NCI-H187 (cell line): Measurements from ENCODE around the gene HOMEZ.

Source experiments
- DNase-seq, 2 experiments: peaks; one replicate each; lab custom pipeline; 2025; lab: John Stamatoyannopoulos, UW

The HOMEZ gene

DNA sequence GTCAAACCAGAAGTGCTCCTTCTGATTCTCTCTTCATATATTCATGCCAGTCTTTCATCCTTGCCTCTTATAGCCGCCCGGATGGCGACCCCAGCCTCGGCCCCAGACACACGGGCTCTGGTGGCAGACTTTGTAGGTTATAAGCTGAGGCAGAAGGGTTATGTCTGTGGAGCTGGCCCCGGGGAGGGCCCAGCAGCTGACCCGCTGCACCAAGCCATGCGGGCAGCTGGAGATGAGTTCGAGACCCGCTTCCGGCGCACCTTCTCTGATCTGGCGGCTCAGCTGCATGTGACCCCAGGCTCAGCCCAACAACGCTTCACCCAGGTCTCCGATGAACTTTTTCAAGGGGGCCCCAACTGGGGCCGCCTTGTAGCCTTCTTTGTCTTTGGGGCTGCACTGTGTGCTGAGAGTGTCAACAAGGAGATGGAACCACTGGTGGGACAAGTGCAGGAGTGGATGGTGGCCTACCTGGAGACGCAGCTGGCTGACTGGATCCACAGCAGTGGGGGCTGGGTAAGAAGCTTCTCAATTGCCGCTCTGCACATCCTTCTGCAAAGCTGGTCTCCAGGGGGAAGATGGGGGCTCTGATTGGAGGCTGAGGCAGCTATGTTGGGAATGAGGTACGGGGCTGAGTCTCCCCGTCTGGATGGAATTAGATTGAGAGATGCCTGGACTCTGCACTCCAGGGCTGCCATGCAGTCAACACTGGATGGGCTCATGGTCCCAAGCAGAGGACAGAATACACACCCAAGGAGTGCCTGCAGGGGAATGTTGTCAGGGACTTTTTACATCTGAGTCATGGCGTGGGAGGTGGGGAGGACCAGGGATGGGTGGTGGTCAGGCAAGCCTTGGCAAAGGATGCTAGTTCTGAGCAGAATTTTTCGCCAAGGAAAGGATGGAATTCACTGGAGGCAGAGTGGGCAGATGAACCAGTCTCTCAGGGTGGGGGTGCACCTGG lies 22.0 kb upstream of the HOMEZ start:
- no peak for DNase-seq

DNA sequence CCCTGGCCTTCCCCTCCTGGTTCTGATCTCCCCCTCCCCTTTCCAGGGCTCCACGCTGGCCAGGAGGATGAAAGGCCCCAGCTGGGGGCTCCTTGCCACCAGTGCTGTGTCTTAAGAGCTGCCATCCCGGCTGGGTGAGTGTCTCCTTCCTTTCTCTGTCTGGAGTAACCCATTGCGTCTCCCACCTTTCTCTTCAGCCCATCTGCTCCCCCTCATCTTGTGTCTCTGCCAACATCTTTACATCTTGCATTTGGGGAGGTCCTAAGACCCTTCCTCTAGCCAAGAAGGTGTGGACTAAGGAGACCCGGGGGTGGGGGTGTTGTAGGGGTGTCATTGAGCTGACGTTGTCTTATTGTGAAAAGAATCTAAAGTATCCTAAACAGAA lies 21.2 kb upstream of the HOMEZ start:
- DNase-seq, result no peak

GRCh38 chr14:23306412-23307145 lies 20.6 kb upstream of the HOMEZ start, which contains the start of gene BCL2L2:
Gene BCL2L2 (plus strand): TSS chr14:23306833. CDS start chr14:23307768, 935 bp downstream.
- peak; percentile 84 to 92 for DNase-seq

DNA sequence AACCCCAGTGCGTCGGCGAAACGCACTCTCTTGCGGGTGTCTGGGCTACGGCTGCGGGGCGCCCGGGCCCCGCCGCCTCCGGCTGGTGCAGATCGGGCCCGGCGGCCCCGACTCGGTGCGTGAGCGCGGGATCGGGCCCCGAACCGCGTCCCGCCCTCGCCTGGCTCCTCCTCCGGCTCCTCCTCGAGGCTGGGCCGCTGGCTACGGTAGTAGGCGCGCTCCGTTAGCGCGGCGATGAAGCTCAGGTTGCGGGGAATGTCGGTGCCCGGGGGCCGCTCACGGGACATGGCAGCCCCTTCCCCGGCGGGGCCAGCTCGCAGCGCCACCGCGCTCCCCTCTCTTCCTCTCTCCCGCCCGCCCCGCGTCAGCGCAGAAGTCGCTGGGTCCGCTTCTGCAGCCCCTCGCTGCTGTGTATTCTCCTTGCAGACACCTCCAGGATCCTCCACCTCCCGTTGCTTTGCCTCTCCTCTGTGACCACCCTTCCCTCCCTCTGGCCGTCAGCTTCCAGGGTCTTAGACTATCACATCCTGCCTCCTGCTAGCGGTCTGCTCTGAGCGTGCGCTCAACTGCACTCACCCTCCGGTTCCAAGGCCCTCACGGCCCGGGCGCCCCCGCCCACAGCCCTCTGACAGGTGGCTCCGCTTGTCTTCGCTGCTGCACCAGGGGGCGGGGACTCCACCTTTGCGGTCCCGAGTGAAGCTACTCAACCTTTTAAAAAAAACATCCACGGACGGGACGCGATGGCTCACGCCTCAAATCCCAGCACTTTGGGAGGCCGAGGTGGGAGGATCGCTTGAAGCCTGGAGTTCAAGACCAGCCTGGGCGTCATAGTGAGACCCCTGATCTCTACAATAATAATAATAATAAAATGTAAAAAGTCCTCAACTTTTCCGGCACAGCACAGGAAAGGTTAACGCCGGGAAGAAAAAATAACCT lies 16.6 kb upstream of the HOMEZ start, which contains the start of gene PPP1R3E:
Gene PPP1R3E (minus strand): TSS at position 570 of the 936 bp plus-strand sequence. CDS start 283 bp downstream, at position 287.
- DNase-seq, result peak; percentile 69 to 81

GRCh38 chr14:23301969-23302289 lies 16.0 kb upstream of the HOMEZ start:
- DNase-seq, result peak in 1 of 2 experiments; percentile 78

- DNase-seq, result peak; percentile 92 to 98
Observed at GRCh38 chr14:23301288-23301968, 15.5 kb upstream of the HOMEZ start.

DNA sequence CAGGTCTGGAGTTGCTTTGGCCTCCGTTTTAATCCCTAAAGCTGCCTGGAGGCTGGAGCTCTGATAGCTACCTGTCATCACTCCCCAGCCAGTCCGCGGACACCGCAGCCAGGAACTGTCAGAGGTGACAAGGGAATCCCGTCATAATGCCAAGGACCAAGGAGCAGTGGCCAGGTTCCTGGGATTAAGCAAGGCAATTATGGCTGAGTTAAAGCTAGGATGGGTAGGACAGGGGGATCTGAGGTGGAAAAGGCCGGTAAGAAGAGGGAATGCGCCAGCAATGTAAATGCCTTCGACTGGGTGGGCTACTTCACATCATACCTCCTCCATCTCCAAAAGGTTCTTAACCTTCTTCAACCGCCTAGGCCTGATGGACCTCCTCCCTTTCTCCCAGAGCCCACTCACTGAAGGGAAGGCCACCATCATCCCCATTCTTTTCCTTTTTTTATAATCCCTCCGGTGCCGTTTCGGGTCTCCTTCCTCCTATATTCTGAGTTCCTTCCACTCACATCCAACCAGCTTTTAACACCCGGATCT lies 14.8 kb upstream of the HOMEZ start:
- DNase-seq, result no peak

GRCh38 chr14:23299986-23300686 lies 14.2 kb upstream of the HOMEZ start:
- no peak for DNase-seq

DNA sequence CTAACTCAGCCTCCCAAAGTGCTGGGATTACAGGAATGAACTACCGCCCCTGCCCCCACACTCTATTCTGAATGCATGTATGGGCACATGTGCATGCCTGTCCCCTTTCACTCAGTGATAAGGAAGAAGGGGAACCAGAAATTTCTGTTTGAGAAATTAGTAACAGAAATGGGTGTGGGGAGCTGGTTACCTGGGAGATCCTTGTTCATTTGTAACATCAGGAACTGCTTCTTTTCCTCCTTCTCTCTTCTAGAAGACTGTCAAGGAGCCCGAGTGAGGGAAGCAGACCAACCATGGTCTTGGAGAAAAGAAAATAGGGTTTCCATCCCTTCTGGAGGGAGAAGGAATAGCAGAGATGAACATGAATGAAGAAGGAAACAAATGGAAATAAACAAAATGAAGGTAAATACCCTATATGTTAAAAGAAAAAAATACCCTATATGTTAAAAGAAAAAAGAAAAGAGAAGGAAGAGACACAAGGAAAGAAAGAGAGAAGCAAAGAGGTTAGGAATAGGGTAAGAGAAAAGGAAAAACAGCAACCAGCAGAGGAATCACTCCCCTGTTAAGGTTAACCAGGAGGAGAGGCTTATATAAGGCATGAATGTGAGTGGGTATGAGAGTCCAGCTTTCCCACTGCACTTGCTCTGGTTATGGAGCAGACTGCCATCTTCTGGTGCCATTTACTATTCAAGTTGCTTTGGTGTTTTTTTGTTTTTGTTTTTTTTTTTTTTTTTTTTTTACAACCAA lies 13.5 kb upstream of the HOMEZ start:
- no peak for DNase-seq

DNA sequence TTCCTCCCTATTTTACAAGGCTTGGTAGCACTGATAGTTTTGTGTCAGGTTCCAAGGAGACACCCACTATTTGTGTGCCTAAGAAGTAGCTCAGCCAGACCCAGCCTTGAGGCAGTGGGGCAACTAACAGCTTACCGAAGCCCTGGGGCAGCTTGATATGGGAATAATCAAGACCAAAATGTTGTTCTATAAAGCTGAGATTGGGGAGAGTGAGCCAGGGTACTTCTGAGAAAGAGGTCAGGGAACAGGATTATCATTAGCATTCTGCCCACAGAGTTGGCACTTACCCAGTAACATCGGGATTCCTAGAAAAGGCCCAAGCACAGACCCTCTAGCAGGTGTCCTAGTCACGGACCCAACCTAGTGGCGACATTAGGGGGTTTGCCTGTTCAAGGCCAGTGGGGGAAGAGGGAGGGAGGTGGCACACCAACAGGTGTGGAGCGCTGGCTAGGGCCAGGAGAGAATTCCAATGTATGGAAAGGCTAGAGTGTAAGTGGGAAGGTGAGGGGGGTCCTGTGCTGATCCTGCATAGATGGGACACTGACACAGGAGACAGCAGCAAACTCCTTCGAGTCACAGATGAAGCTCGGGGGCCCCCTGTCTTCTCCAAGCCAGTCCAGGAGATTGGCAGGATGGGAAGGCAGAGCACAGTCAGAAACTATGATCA lies 11.8 kb upstream of the HOMEZ start:
- DNase-seq, result no peak

DNA sequence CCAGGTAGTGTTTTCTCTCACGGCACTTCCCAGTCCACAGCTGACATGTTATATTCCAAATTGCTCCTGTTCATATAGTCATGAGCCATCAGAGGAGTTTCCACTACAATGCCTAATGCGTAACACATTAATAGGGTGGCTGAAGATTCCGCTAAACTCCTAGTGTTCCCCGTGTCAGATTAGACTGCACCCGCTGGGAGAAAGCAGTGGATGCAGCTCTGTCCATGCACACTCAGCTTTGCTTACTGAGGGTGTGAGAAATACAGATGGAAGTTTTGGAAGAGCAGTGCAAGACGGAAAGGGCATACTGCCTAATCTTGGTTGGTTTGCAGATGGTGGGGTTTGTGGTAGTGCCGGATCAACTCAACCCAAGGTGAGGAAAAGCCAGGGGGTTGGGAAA lies 11.2 kb upstream of the HOMEZ start:
- DNase-seq, result no peak

GRCh38 chr14:23296012-23296777 lies 10.3 kb upstream of the HOMEZ start:
- no peak for DNase-seq

DNA sequence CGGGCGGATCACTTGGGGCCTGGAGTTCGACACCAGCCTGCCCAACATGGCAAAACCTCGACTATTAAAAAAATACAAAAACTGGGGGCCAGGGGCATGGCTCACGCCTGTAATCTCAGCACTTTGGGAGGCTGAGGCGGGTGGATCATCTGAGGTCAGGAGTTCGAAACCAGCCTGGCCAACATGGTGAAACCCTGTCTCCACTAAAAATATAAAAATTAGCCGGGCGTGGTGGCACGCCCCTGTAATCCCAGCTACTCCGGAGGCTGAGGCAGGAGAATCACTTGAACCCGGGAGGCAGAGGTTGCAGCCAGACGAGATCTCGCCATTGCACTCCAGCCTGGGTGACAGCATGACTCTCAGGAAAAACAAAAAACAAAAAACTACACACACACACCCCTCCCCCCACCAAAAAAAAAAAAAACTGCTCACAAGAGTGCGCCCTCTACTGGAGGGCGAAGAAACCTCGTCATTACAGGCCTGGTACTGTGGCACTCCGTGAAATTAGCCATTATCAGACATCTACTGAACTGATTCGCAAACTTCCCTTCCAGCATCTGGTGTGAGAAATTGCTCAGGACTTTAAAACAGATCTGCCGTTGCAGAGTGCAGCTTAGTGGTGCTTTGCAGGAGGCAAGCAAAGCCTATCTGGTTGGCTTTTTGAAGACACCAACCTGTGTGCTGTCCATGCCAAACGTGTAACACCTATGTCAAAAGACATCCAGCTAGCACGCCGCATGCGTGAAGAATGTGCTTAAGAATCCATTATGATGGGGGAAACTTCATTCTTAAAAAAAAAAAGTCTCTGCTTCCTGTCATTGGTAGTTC lies 9.0 kb upstream of the HOMEZ start:
- DNase-seq, result peak; percentile 34 to 44

- DNase-seq, result no peak
Observed at GRCh38 chr14:23286902-23287479, 1.1 kb upstream of the HOMEZ start.

- no peak for DNase-seq
Observed at GRCh38 chr14:23285530-23286019, 357 bp downstream of the HOMEZ start.

DNA sequence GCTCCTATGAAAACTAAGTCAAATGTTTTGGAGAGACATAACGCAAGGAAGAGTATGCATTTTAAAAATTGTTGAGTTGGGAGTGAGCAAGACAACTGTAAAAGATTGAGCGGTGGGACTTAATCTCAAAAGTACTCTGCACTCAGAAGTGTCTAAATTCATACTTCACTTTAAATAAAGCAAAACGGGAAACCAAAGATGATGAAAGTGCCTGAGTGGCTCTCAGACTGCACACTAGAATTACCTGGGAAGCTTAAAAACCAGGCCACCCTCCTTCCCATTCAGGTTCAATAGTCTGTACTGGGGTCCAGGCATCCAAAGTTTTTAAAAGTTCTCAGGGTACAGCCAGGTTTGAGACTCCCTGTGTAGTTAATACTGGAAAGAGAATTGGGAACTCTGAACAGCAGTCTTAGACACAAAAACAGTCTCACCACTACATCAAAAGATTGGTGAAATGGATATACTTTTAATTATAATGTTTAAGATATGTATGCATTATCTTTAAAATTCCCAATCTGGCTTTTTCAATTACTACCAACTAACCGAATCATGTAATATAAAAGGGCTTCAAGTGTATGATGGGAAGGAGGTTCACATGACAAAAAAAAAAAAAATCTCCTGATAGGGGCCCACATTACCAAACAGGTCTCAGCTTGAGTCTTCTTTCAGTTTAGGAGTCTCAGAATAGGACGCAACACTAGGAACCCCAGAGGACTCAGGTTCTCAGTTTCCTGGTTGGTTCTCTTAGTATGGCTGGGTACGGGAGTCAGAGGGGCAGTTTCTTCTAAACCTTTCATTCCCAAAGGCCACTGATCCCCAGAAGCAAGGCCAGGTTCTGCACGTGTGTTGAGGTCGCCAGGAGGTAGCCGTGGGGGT lies 1.0 kb downstream of the HOMEZ start:
- no peak for DNase-seq
